HepG2 (cell line): ENCODE results near the gene SPINK4. TPM values are rescaled to one million over a fixed set of nuclear protein-coding genes. Genes with fewer than 3 reads are reported as not detected.
A peak's percentile ranks its signal among the peaks of the same experiment; 100 is the strongest.

Experiments
- ASH2L ChIP-seq: fragments of 300-600, 200-600 bp; sonication (generic); IDR thresholded peaks from 2 replicates; pipeline ENCODE4 v1.7.0; 2017; ENCODE audit warnings: low read depth, mild to moderate bottlenecking, moderate library complexity, mixed read lengths, low read length; ENCODE audit not compliant: insufficient read length
- EED ChIP-seq: sonication (generic); formaldehyde crosslinking; IDR thresholded peaks from 2 replicates; pipeline ENCODE4 v1.5.0; 2020; ENCODE audit warnings: mild to moderate bottlenecking, missing genetic modification reagents
- ISX ChIP-seq: sonication (generic); formaldehyde crosslinking; conservative IDR thresholded peaks from 2 replicates; pipeline ENCODE4 v1.5.0; 2020; ENCODE audit warnings: missing genetic modification reagents
- KDM5B ChIP-seq: sonication (generic); formaldehyde crosslinking; IDR thresholded peaks from 2 replicates; pipeline ENCODE4 v1.4.0; 2020; ENCODE audit warnings: missing genetic modification reagents, mild to moderate bottlenecking, borderline replicate concordance
- MTF2 ChIP-seq: sonication (generic); formaldehyde crosslinking; IDR thresholded peaks from 2 replicates; pipeline ENCODE4 v1.5.0; 2020; ENCODE audit warnings: missing genetic modification reagents, borderline replicate concordance
- MXI1 ChIP-seq: IDR thresholded peaks from 3 replicates; pipeline ENCODE4 v1.6.1; 2012; ENCODE audit warnings: low read depth, low read length, inconsistent platforms, borderline replicate concordance
- NR1H2 ChIP-seq: sonication (generic); formaldehyde crosslinking; IDR thresholded peaks from 2 replicates; pipeline ENCODE4 v1.8.1; 2022; ENCODE audit warnings: low read depth, missing genetic modification reagents, borderline replicate concordance
- SMARCC2 ChIP-seq: fragments of 450-650 bp; IDR thresholded peaks from 2 replicates; pipeline ENCODE4 v1.6.1; 2017; ENCODE audit warnings: antibody characterized with exemption, mild to moderate bottlenecking
- SMARCE1 ChIP-seq: fragments of 450-650 bp; IDR thresholded peaks from 2 replicates; pipeline ENCODE4 v1.6.1; 2017; ENCODE audit warnings: borderline replicate concordance
- SOX5 ChIP-seq: IDR thresholded peaks from 2 replicates; pipeline ENCODE4 v1.6.1; 2016; ENCODE audit warnings: borderline replicate concordance
- YY1 ChIP-seq: IDR thresholded peaks from 2 replicates; pipeline ENCODE4 v1.6.1; 2011; ENCODE audit warnings: low read length, low read depth, moderate library complexity, mild to moderate bottlenecking; ENCODE audit not compliant: insufficient read depth, insufficient replicate concordance
- ZFP36 ChIP-seq: fragments of 150-350 bp; IDR thresholded peaks from 2 replicates; pipeline ENCODE4 v1.6.1; 2018; ENCODE audit warnings: borderline replicate concordance, low read length, low read depth; ENCODE audit not compliant: partially characterized antibody
- ZFP82 ChIP-seq: sonication (generic); formaldehyde crosslinking; IDR thresholded peaks from 2 replicates; pipeline ENCODE4 v1.5.1; 2020; ENCODE audit warnings: mild to moderate bottlenecking, missing genetic modification reagents, borderline replicate concordance
- ZNF354B ChIP-seq: sonication (generic); formaldehyde crosslinking; IDR thresholded peaks from 2 replicates; pipeline ENCODE4 v1.8.0; 2022; ENCODE audit warnings: mild to moderate bottlenecking, missing genetic modification reagents
- ZNF501 ChIP-seq: sonication (generic); formaldehyde crosslinking; IDR thresholded peaks from 2 replicates; pipeline ENCODE4 v1.5.1; 2020; ENCODE audit warnings: mild to moderate bottlenecking, moderate library complexity, missing genetic modification reagents
- ZNF510 ChIP-seq: sonication (generic); formaldehyde crosslinking; IDR thresholded peaks from 2 replicates; pipeline ENCODE4 v1.4.0; 2020; ENCODE audit warnings: low read depth, mild to moderate bottlenecking, missing genetic modification reagents
- ZNF557 ChIP-seq: sonication (generic); formaldehyde crosslinking; IDR thresholded peaks from 2 replicates; pipeline ENCODE4 v1.4.0; 2020; ENCODE audit warnings: missing genetic modification reagents
- ZNF652 ChIP-seq: IDR thresholded peaks from 2 replicates; pipeline ENCODE4 v1.6.1; 2016; ENCODE audit warnings: low read depth, borderline replicate concordance
- ZNF687 ChIP-seq: sonication (generic); formaldehyde crosslinking; IDR thresholded peaks from 2 replicates; pipeline ENCODE4 v1.5.1; 2020; ENCODE audit warnings: mild to moderate bottlenecking, missing genetic modification reagents, moderate library complexity
- ZNF746 ChIP-seq: sonication (generic); formaldehyde crosslinking; IDR thresholded peaks from 2 replicates; pipeline ENCODE4 v1.8.0; 2022; ENCODE audit warnings: mild to moderate bottlenecking, missing genetic modification reagents
- ZNF768 ChIP-seq: sonication (generic); formaldehyde crosslinking; IDR thresholded peaks from 2 replicates; pipeline ENCODE4 v1.4.0; 2020; ENCODE audit warnings: missing genetic modification reagents
- ZSCAN25 ChIP-seq: sonication (generic); formaldehyde crosslinking; IDR thresholded peaks from 2 replicates; pipeline ENCODE4 v1.8.0; 2022; ENCODE audit warnings: mild to moderate bottlenecking, missing genetic modification reagents
- ZSCAN31 ChIP-seq: sonication (generic); formaldehyde crosslinking; IDR thresholded peaks from 2 replicates; pipeline ENCODE4 v1.5.0; 2020; ENCODE audit warnings: low read depth, mild to moderate bottlenecking, missing genetic modification reagents
- polyA plus RNA-seq, 8 experiments: library from polyadenylated mRNA; depleted of rRNA in 3 of 8; stranded (reverse) in 7 of 8; unstranded in 1 of 8; fragments of >200 nt; fragmentation: Illumina TruSeq in 4 of 8; extraction: Trizol in 4 of 8; gene quantifications; 2 replicates each; pipeline versions ENCODE4 v1.2.1 to v1.2.3, GENCODE V29; 2011 to 2016; ENCODE audit warnings: low read depth in 4 of 8, missing spikeins in 1 of 8, mixed read lengths in 1 of 8; ENCODE audit not compliant: insufficient read depth in 1 of 8
- total RNA-seq, 5 experiments: library from RNA; depleted of rRNA; stranded (reverse); fragments of >200 nt; fragmentation: Illumina TruSeq; extraction: Trizol; gene quantifications; 2 replicates each; pipeline ENCODE4 v1.2.3, GENCODE V29; 2016; ENCODE audit warnings: low read depth in 1 of 5
- TF ChIP-seq, protein P1 (sequence below): sonication (generic); formaldehyde crosslinking; IDR thresholded peaks from 2 replicates; pipeline ENCODE4 v1.4.0; 2020; ENCODE audit warnings: missing genetic modification reagents

SPINK4 gene
- total and polyA plus RNA-seq, 2 of the 13 experiments (the other 11 are each of a cell fraction or from before 2014, with no cell fraction given) = 0.53 to 3.4 TPM

DNA sequence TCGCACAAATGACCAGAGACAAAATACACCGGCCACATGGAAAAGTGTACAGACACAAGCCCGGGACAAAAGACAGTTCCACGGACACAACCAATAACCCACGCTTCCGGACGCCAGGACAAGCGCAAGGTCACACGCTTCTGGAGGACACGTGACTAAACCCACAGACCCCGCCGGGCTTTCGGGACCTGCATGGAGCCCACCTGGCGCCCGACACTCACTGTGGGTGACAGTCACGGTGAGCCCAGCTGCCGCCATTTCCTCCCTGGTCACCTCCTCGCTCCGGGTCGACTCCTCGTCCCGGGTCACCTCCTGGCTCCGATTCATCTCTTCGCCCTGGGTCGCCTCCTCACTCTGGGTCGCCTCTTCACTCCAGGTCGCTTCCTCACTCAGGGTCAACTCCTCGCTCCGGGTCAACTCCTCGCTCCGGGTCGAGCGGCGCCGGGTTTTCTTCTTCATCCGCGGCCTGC is 24.1 kb downstream of the SPINK4 start (continued):
- TF ChIP-seq ZNF687 (CRISPR knock-in tag) (peak; percentile 59; the same call in 1 of the 2 replicates), ZFP82 (CRISPR knock-in tag) (0 out of 2 replicates have a peak, but pooled peaks have one; percentile 7), SMARCE1 (no peak), NR1H2 (no peak), SOX5 (CRISPR knock-in tag) (no peak), MXI1 (no peak), YY1 (peak; percentile 31), SMARCC2 (no peak), ZNF746 (CRISPR knock-in tag) (no peak), ZSCAN25 (CRISPR knock-in tag) (no peak), ZNF354B (no peak), ZFP36 (no peak), EED (peak; percentile 72; the same call in 1 of the 2 replicates), ZNF557 (CRISPR knock-in tag) (no peak), ZNF768 (CRISPR knock-in tag) (no peak), KDM5B (peak; percentile 30; the same call in 1 of the 2 replicates), ZNF501 (0 out of 2 replicates have a peak, but pooled peaks have one; percentile 6), ZNF510 (CRISPR knock-in tag) (no peak), ASH2L (peak; percentile 64), ZSCAN31 (no peak), ZNF652 (no peak), ISX (no peak), MTF2 (CRISPR knock-in tag) (no peak)
- TF ChIP-seq, protein P1, sequence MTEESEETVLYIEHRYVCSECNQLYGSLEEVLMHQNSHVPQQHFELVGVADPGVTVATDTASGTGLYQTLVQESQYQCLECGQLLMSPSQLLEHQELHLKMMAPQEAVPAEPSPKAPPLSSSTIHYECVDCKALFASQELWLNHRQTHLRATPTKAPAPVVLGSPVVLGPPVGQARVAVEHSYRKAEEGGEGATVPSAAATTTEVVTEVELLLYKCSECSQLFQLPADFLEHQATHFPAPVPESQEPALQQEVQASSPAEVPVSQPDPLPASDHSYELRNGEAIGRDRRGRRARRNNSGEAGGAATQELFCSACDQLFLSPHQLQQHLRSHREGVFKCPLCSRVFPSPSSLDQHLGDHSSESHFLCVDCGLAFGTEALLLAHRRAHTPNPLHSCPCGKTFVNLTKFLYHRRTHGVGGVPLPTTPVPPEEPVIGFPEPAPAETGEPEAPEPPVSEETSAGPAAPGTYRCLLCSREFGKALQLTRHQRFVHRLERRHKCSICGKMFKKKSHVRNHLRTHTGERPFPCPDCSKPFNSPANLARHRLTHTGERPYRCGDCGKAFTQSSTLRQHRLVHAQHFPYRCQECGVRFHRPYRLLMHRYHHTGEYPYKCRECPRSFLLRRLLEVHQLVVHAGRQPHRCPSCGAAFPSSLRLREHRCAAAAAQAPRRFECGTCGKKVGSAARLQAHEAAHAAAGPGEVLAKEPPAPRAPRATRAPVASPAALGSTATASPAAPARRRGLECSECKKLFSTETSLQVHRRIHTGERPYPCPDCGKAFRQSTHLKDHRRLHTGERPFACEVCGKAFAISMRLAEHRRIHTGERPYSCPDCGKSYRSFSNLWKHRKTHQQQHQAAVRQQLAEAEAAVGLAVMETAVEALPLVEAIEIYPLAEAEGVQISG (CRISPR knock-in tag) = 0 out of 2 replicates have a peak, but pooled peaks have one; percentile 4
